Mesenchymal stem cell (in vitro differentiated cells and primary cell): ENCODE measurements around the gene CFAP157.
A peak's percentile ranks its signal among the peaks of the same experiment; 100 is the strongest.

Source experiments
- DNase-seq: peaks from one replicate; pipeline ENCODE4 v3.0.0-alpha.2; 2013
- H2AFZ ChIP-seq: one replicate; pipeline ENCODE4 v1.6.1; 2013; ENCODE audit warnings: low read depth, mild to moderate bottlenecking, control low read depth, inconsistent platforms, low read length, moderate library complexity
- H2AK5ac ChIP-seq: 2 replicates; pipeline ENCODE4 v1.6.1; 2013; ENCODE audit warnings: low read length, moderate library complexity, mild to moderate bottlenecking, inconsistent platforms; ENCODE audit not compliant: severe bottlenecking
- H2BK120ac ChIP-seq: one replicate; pipeline ENCODE4 v1.6.1; 2013; ENCODE audit warnings: low read depth, mild to moderate bottlenecking, inconsistent platforms, low read length, moderate library complexity
- H2BK12ac ChIP-seq, 2 experiments: one replicate each; pipeline ENCODE4 v1.6.1; 2013; ENCODE audit warnings: inconsistent platforms in 2 of 2, low read length in 2 of 2, mild to moderate bottlenecking in 2 of 2, moderate library complexity in 2 of 2, control low read depth in 1 of 2
- H2BK15ac ChIP-seq: one replicate; pipeline ENCODE4 v1.6.1; 2013; ENCODE audit warnings: mild to moderate bottlenecking, low read depth, inconsistent platforms; ENCODE audit not compliant: poor library complexity, severe bottlenecking
- H2BK5ac ChIP-seq: 2 replicates; pipeline ENCODE4 v1.6.1; 2013; ENCODE audit warnings: low read depth, mild to moderate bottlenecking, low read length, control low read depth, inconsistent platforms; ENCODE audit not compliant: poor library complexity, severe bottlenecking
- H3K14ac ChIP-seq, 2 experiments: one replicate each; pipeline ENCODE4 v1.6.1; 2013; ENCODE audit warnings: inconsistent platforms in 2 of 2, low read length in 2 of 2, control low read depth in 1 of 2, mild to moderate bottlenecking in 1 of 2, moderate library complexity in 1 of 2
- H3K18ac ChIP-seq, 2 experiments: one replicate each; pipeline ENCODE4 v1.6.1; 2013; ENCODE audit warnings: inconsistent platforms in 2 of 2, low read length in 2 of 2, control low read depth in 1 of 2, low read depth in 1 of 2, mild to moderate bottlenecking in 1 of 2
- H3K23ac ChIP-seq, 2 experiments: one replicate each; pipeline ENCODE4 v1.6.1; 2013; ENCODE audit warnings: inconsistent platforms in 2 of 2, low read length in 2 of 2, mild to moderate bottlenecking in 2 of 2, moderate library complexity in 2 of 2, control low read depth in 1 of 2
- H3K27ac ChIP-seq: 2 replicates; pipeline ENCODE4 v1.5.1; 2013; ENCODE audit warnings: mild to moderate bottlenecking, moderate library complexity, low read length, control low read depth, inconsistent platforms; ENCODE audit not compliant: poor library complexity, severe bottlenecking
- H3K27me3 ChIP-seq, 2 experiments: 2 replicates each; pipeline versions ENCODE4 v1.6.1 to v1.7.0; 2013; ENCODE audit warnings: low read length in 2 of 2, mild to moderate bottlenecking in 2 of 2, moderate library complexity in 2 of 2, control low read depth in 1 of 2, inconsistent platforms in 1 of 2; ENCODE audit not compliant: control insufficient read depth in 1 of 2, insufficient read depth in 1 of 2
- H3K36me3 ChIP-seq, 2 experiments: 2 replicates each; pipeline versions ENCODE4 v1.6.1 to v1.7.0; 2013; ENCODE audit warnings: low read length in 2 of 2, control low read depth in 1 of 2, inconsistent platforms in 1 of 2, low read depth in 1 of 2, mild to moderate bottlenecking in 1 of 2; ENCODE audit not compliant: insufficient read depth in 2 of 2, control insufficient read depth in 1 of 2
- H3K4ac ChIP-seq, 2 experiments: one replicate each; pipeline ENCODE4 v1.6.1; 2013; ENCODE audit warnings: inconsistent platforms in 2 of 2, low read length in 2 of 2, mild to moderate bottlenecking in 2 of 2, moderate library complexity in 2 of 2, control low read depth in 1 of 2, low read depth in 1 of 2
- H3K4me1 ChIP-seq: 2 replicates; pipeline ENCODE4 v1.6.1; 2013; ENCODE audit warnings: low read depth, low read length, control low read depth; ENCODE audit not compliant: control insufficient read depth, insufficient read depth
- H3K4me2 ChIP-seq: 2 replicates; pipeline ENCODE4 v1.6.1; 2013; ENCODE audit warnings: low read length, mild to moderate bottlenecking, inconsistent platforms; ENCODE audit not compliant: poor library complexity, severe bottlenecking
- H3K4me3 ChIP-seq, 2 experiments: 2 replicates each; pipeline versions ENCODE4 v1.5.1 to v1.7.0; 2013; ENCODE audit warnings: low read length in 2 of 2, mild to moderate bottlenecking in 2 of 2, control low read depth in 1 of 2, low read depth in 1 of 2; ENCODE audit not compliant: insufficient read depth in 1 of 2
- H3K79me1 ChIP-seq: replicated peaks from 2 replicates; pipeline ENCODE4 v1.6.1; 2013; ENCODE audit warnings: mild to moderate bottlenecking, control low read depth, low read length, inconsistent platforms; ENCODE audit not compliant: poor library complexity, severe bottlenecking
- H3K9ac ChIP-seq: 2 replicates; pipeline ENCODE4 v1.7.0; 2013; ENCODE audit warnings: mild to moderate bottlenecking, low read length, moderate library complexity
- H3K9me3 ChIP-seq: 2 replicates; pipeline ENCODE4 v1.7.0; 2013; ENCODE audit warnings: mild to moderate bottlenecking, low read length; ENCODE audit not compliant: control insufficient read depth
- H4K8ac ChIP-seq: one replicate; pipeline ENCODE4 v1.6.1; 2013; ENCODE audit warnings: inconsistent platforms, mild to moderate bottlenecking, low read length, moderate library complexity
- H4K91ac ChIP-seq: one replicate; pipeline ENCODE4 v1.6.1; 2013; ENCODE audit warnings: mild to moderate bottlenecking, low read length, inconsistent platforms
- WGBS: methylation state at CpG from one replicate; pipeline ENCODE4 v1.1.7; 2013; ENCODE audit warnings: mixed read lengths; 5-methylcytosine and 5-hydroxymethylcytosine counted together

CFAP157 gene

DNA sequence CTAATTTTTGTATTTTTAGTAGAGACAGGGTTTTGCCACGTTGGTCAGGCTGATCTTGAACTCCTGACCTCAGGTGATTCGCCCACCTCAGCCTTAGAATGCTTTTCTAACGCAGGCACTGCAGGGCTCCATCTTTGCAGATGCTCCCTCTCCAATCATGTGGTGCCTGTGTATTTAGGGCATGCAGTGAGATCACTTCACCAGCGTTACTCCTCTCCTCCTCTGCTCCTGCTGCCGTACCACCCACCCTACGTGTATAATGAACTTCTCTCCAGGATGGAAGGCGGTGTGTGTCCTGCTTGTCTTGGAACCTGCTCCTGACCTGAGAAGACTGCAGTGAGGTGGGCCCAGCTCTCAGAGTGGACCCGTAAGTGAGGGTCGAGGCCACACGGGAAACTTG lies 13.6 kb upstream of the CFAP157 start:
- no peak overlapping the region for H3K23ac ChIP-seq
- H3K18ac ChIP-seq: no peak overlapping the region
- no peak overlapping the region for H2BK5ac ChIP-seq
- whole genome bisulfite sequencing: 90% methylated on average over 10 of the region's 10 CpGs
- no peak overlapping the region for H3K9ac ChIP-seq
- H2BK12ac ChIP-seq: no peak overlapping the region
- H4K8ac ChIP-seq: no peak overlapping the region
- no peaks in the 10 kb centered on the region for H3K27me3 ChIP-seq
- no peak overlapping the region for H3K27ac ChIP-seq
- no peak overlapping the region for H3K4me2 ChIP-seq
- no peak overlapping the region for H3K14ac ChIP-seq
- H4K91ac ChIP-seq: no peak overlapping the region
- no peak for DNase-seq
- H3K79me1 ChIP-seq: no peaks in the 10 kb centered on the region
- no peak overlapping the region for H3K4me3 ChIP-seq
- H2BK120ac ChIP-seq: no peak overlapping the region
- H2AK5ac ChIP-seq: no peak overlapping the region
- no peaks in the 10 kb centered on the region for H3K4me1 ChIP-seq
- H3K9me3 ChIP-seq: no peaks in the 10 kb centered on the region
- peaks cover 43 to 61% of the 10 kb centered on the region in 2 experiments for H3K36me3 ChIP-seq
- no peak overlapping the region for H2AFZ ChIP-seq
- H3K4ac ChIP-seq: no peak overlapping the region
- H2BK15ac ChIP-seq: no peak overlapping the region

DNA sequence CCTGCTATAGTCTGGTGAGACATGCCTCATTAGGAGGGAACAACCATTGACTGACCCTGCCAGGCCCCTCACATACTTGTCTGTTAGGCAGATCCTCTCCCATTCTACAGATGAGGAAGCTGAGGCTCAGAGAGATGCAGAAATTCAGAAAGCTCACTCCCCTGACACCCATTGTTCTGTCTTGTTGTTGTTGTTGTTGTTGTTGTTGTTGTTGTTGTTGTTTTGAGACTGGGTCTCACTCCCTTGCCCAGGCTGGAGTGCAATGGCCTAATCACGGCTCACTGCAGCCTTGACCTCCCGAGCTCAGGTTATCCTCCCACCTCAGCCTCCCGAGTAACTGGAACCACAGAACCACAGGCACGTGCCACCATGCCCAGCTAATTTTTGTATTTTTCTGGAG lies 13.1 kb upstream of the CFAP157 start:
- H3K18ac ChIP-seq: no peak overlapping the region
- H4K8ac ChIP-seq: no peak overlapping the region
- H3K27ac ChIP-seq: no peak overlapping the region
- no peak overlapping the region for H3K4me2 ChIP-seq
- no peak overlapping the region for H2BK5ac ChIP-seq
- no peaks in the 10 kb centered on the region for H3K9me3 ChIP-seq
- H2BK120ac ChIP-seq: no peak overlapping the region
- H3K27me3 ChIP-seq: no peaks in the 10 kb centered on the region
- no peak overlapping the region for H3K9ac ChIP-seq
- DNase-seq: no peak
- no peak overlapping the region for H3K23ac ChIP-seq
- H2BK12ac ChIP-seq: no peak overlapping the region
- peaks cover 42 to 56% of the 10 kb centered on the region in 2 experiments for H3K36me3 ChIP-seq
- H3K14ac ChIP-seq: no peak overlapping the region
- no peak overlapping the region for H2AK5ac ChIP-seq
- H3K4me1 ChIP-seq: no peaks in the 10 kb centered on the region
- no peaks in the 10 kb centered on the region for H3K79me1 ChIP-seq
- no peak overlapping the region for H2AFZ ChIP-seq
- WGBS: 97% methylated on average over 3 of the region's 4 CpGs
- no peak overlapping the region for H2BK15ac ChIP-seq
- H3K4ac ChIP-seq: no peak overlapping the region
- H4K91ac ChIP-seq: no peak overlapping the region
- H3K4me3 ChIP-seq: no peak overlapping the region

- peaks cover 31 to 42% of the 10 kb centered on the region in 2 experiments for H3K36me3 ChIP-seq
- no peak overlapping the region for H2BK5ac ChIP-seq
- no peaks in the 10 kb centered on the region for H3K79me1 ChIP-seq
- no peak overlapping the region for H3K4ac ChIP-seq
- no peak overlapping the region for H4K8ac ChIP-seq
- no peak overlapping the region for H3K4me3 ChIP-seq
- H2BK120ac ChIP-seq: no peak overlapping the region
- DNase-seq: no peak
- no peak overlapping the region for H2BK15ac ChIP-seq
- no peak overlapping the region for H3K23ac ChIP-seq
- H2AFZ ChIP-seq: no peak overlapping the region
- H3K4me2 ChIP-seq: no peak overlapping the region
- H3K4me1 ChIP-seq: peaks cover 3% of the 10 kb centered on the region
- 88% methylated on average over 8 of the region's 9 CpGs for WGBS
- H3K9ac ChIP-seq: peak overlapping the region; percentile 53
- no peak overlapping the region for H2BK12ac ChIP-seq
- no peaks in the 10 kb centered on the region for H3K27me3 ChIP-seq
- H3K27ac ChIP-seq: no peak overlapping the region
- no peaks in the 10 kb centered on the region for H3K9me3 ChIP-seq
- H3K14ac ChIP-seq: no peak overlapping the region
- H4K91ac ChIP-seq: no peak overlapping the region
- no peak overlapping the region for H3K18ac ChIP-seq
- H2AK5ac ChIP-seq: no peak overlapping the region
Measured at GRCh38 chr9:127694890-127695720, 11.7 kb upstream of the CFAP157 start.

GRCh38 chr9:127697575-127697974 lies 9.2 kb upstream of the CFAP157 start:
- H3K36me3 ChIP-seq: peaks cover 13 to 18% of the 10 kb centered on the region in 2 experiments
- no peak overlapping the region for H3K14ac ChIP-seq
- H3K79me1 ChIP-seq: no peaks in the 10 kb centered on the region
- no peak overlapping the region for H2BK5ac ChIP-seq
- H3K27ac ChIP-seq: no peak overlapping the region
- H3K9me3 ChIP-seq: no peaks in the 10 kb centered on the region
- no peak overlapping the region for H3K4me3 ChIP-seq
- H3K18ac ChIP-seq: no peak overlapping the region
- peaks cover 3% of the 10 kb centered on the region for H3K4me1 ChIP-seq
- H4K91ac ChIP-seq: no peak overlapping the region
- H3K23ac ChIP-seq: peak overlapping the region in 1 of 2 experiments; percentile 14
- no peak overlapping the region for H2BK15ac ChIP-seq
- DNase-seq: no peak
- 82% methylated on average over 4 of the region's 5 CpGs for WGBS
- H4K8ac ChIP-seq: no peak overlapping the region
- H2AFZ ChIP-seq: no peak overlapping the region
- no peak overlapping the region for H2BK120ac ChIP-seq
- no peak overlapping the region for H3K4me2 ChIP-seq
- no peak overlapping the region for H3K9ac ChIP-seq
- H2AK5ac ChIP-seq: no peak overlapping the region
- H3K4ac ChIP-seq: no peak overlapping the region
- H3K27me3 ChIP-seq: no peaks in the 10 kb centered on the region
- no peak overlapping the region for H2BK12ac ChIP-seq
